Left forelimb (tissue), 1 donor: Measurements from ENCODE around the gene CERS5.

Source experiments
- DNase-seq: peaks from one replicate; pipeline ENCODE4 v3.0.0-alpha.2; 2018; ENCODE audit warnings: low spot score

The CERS5 gene, protein sequence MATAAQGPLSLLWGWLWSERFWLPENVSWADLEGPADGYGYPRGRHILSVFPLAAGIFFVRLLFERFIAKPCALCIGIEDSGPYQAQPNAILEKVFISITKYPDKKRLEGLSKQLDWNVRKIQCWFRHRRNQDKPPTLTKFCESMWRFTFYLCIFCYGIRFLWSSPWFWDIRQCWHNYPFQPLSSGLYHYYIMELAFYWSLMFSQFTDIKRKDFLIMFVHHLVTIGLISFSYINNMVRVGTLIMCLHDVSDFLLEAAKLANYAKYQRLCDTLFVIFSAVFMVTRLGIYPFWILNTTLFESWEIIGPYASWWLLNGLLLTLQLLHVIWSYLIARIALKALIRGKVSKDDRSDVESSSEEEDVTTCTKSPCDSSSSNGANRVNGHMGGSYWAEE

GRCh38 chr12:50167049-50167828 lies at the start of gene CERS5:
Gene CERS5 (minus strand): TSS chr12:50167369. CDS start chr12:50167297, 72 bp downstream.
- DNase-seq = peak; percentile 100

- DNase-seq = no peak
Measured at GRCh38 chr12:50215033-50215432, 47.9 kb upstream of the CERS5 start.

GRCh38 chr12:50214018-50214417 lies 46.8 kb upstream of the CERS5 start:
- DNase-seq = no peak

DNA sequence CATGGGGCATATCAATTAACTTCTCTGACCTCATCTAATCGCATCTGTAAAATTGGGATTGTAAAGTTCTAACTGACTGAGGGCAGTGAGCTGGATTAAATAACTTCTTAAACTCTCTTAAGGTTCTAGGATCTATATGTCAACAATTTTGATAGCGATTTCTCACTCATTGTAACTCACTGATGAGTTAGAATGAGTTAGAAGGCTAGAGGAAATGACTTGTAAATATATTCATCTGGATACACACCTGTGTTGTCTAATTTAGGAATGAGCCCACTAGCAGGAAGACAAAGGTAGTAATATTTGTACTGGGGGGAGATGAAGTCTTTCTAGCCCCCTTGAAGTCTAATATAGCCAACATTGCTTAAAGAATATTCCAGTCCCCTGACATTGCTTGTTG lies 46.3 kb upstream of the CERS5 start:
- DNase-seq = no peak

DNA sequence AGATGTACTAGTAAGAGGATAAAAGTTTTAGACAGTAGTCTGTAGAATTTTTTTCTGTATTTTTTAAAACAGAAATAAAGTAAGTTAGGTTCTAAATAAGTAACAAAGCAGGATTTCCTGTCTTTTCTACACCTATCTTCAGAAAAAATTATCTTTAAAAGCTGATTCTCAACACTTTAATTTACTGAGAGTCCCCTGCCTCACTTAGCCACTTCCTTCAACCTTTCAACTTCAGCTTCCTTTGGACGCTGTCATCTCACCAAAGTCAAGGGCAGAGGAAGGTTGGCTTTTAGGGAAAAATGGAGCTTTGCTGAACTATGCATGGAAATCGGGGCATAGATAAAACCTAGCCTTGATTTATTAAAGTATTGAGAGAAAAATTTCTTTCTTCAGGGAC lies 44.9 kb upstream of the CERS5 start:
- no peak for DNase-seq

- DNase-seq = no peak
Measured at GRCh38 chr12:50211392-50212070, 44.4 kb upstream of the CERS5 start.

GRCh38 chr12:50207424-50207823 lies 40.3 kb upstream of the CERS5 start:
- DNase-seq = no peak

DNA sequence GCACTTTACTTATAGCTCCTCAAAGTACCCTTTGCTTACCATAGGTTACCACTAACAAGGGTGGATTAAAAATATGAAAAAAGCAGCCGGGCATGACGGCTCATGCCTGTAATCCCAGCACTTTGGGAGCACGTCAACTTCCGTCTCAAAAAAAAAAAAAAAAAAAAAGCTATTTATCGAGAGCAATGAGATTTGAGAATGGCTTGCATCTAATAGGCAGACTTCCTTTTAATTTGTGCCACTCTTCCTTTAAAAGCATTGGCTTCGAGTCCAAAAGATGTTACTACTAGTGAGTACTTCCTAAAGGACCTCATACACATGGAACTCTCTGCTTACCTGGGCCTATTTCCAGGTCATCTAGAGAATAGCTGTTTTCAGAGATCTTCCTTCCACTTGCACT lies 38.5 kb upstream of the CERS5 start:
- DNase-seq = no peak

DNA sequence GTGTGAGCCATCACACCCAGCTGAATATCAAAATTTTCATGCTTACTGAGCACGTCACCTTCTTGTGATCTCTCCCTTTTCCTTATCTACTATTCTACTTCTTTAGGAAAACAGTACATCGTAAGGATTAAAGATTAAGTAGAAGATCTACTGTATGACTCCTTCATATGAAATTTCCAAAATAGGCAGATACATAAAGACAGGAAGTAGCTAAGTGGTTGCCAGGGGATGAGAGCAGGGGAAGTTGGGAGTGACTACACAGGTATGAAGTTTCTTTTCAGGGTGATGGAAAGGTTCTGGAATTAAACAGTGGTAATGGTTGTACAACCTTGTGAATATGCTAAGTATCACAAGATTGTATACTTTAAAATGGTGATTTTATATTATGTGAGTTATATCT lies 36.5 kb upstream of the CERS5 start:
- DNase-seq = no peak

DNA sequence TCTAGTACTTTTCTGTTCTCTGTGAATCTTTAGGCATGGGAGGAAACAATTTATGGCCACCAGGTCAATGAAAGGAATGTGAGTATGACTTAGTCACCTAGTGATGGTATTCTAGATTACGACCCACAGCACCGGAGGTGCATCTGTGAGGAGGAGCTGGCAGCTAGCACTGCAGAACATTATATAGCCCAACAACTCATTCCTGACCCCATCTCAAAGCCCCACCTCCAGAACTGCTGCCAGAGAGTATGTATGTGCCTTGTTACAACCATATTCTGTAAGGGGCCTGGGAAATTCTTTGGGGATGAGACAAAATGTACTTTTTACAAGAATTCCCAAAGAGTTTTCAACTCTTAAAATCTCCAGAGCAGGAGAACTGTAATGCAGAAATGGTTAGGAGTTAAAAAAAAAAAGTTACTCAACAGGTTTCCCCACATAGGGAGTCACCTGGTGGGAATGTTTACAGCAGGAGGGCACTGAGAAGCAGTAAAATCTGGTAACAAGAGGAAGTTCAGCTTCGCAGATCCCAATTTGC lies 34.9 kb upstream of the CERS5 start:
- no peak for DNase-seq

GRCh38 chr12:50200552-50201273 lies 33.5 kb upstream of the CERS5 start:
- no peak for DNase-seq

GRCh38 chr12:50198829-50199228 lies 31.7 kb upstream of the CERS5 start:
- DNase-seq = no peak

GRCh38 chr12:50197297-50197727 lies 30.1 kb upstream of the CERS5 start:
- no peak for DNase-seq

- DNase-seq = no peak
Measured at GRCh38 chr12:50196537-50196936, 29.4 kb upstream of the CERS5 start.

GRCh38 chr12:50195832-50196231 lies 28.7 kb upstream of the CERS5 start:
- DNase-seq = no peak

GRCh38 chr12:50192908-50193307 lies 25.7 kb upstream of the CERS5 start:
- no peak for DNase-seq

- no peak for DNase-seq
Measured at GRCh38 chr12:50192236-50192635, 25.1 kb upstream of the CERS5 start.

- no peak for DNase-seq
Measured at GRCh38 chr12:50190859-50191258, 23.7 kb upstream of the CERS5 start.

DNA sequence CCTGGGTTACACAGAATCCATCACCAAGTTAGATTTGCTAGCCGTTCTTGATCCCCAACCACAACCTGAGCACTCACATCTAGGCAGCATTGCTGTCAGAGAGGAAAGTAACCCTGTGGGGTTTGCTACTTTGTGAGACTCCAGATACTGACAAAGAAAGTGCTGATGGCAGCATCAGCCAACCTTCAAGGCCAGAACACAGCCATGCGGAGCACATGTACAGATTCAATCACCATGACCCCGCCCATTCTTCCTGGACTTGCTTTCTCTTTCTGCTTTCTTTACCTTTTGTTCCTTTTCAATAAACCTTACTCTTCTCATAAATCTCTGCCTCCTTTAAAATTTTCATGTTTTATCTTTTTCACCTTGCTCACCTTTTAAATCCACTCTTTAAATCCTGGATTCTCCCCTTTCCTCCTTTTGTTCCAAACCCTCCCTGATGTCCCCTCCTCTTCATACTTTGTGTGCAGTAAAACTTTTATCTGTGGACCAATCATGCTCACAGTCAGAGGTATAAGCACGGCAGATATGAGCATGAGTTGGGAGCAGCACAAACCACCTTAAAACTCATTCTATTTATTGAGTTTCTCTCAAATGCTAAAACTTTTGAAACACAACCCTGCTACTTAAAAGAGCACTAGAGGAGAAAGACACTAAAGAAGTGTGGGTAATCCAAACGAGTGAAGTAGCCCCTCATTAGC lies 21.9 kb upstream of the CERS5 start:
- no peak for DNase-seq

DNA sequence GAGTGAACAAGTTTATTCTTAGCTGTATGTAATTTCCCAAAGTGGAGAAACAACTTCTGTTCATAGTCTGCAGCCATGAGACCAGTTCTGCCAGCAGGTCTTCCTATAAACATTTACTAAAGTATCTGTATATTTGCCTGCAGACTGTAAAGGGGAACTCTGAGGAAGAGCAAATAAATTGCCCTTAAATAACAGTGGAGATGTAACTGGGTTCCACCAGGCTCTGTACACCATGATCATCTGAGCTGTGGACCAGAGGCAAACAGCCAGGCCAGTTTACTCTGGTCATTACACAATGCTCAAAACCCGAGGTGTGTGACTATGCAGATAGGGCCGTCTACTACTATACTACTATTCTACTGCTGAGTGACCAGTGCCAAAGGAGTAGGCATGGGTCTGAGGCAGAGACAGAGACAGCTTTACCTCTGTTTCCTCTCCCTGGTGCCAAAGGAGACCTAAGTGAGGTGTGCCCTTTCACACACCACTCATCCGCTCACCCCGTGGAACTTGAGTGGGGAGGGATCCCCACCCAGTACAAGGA lies 21.1 kb upstream of the CERS5 start:
- no peak for DNase-seq
